Measurements from ENCODE around the gene GGA2.

Gene GGA2

GRCh38 chr16:23476289-23476688, 34.0 kb downstream of the GGA2 start:
- Histone ChIP-seq H3K4me1 (ENCODE audit: control insufficient read depth, insufficient read depth, low read length) (no peaks in the 10 kb centered on the region), H3K27ac (ENCODE audit: extremely low read depth, low read depth, low read length) (no peak overlapping the region), H3K9me3 (ENCODE audit: control insufficient read depth, insufficient read depth, low read depth, low read length) (no peaks in the 10 kb centered on the region), H3K4me3 (ENCODE audit: low read depth, low read length) (no peak overlapping the region), H3K36me3 (ENCODE audit: control insufficient read depth in 2 of 2, insufficient read depth in 1 of 2, low read length in 2 of 2) (peaks cover 58 to 87% of the 10 kb centered on the region in 2 experiments)
- CTCF ChIA-PET: no interaction called here
- no peak for TF ChIP-seq ZNF610 (tag by site-specific recombination; IDR thresholded peaks at IDR 0.05; ENCODE audit: borderline replicate concordance)
- no peak for TF ChIP-seq ZNF639 (tag by site-specific recombination; IDR thresholded peaks at IDR 0.05)
- no peak for TF ChIP-seq ZNF366 (tag by site-specific recombination; conservative IDR thresholded peaks at IDR 0.05)
- TF ChIP-seq MEIS1 (CRISPR knock-in tag; IDR thresholded peaks at IDR 0.05; ENCODE audit: borderline replicate concordance): no peak
- TF ChIP-seq ZBTB26 (tag by site-specific recombination; optimal IDR thresholded peaks at IDR 0.05): no peak
- no peak for TF ChIP-seq HIC1 (tag by site-specific recombination; IDR thresholded peaks at IDR 0.05)
- no peak for TF ChIP-seq INSM2 (tag by site-specific recombination; IDR thresholded peaks at IDR 0.05)
- TF ChIP-seq PRDM6 (tag by site-specific recombination; IDR thresholded peaks at IDR 0.05): no peak
- TF ChIP-seq ZNF560 (tag by site-specific recombination; IDR thresholded peaks at IDR 0.05; ENCODE audit: borderline replicate concordance): no peak
- POLR2A ChIA-PET: no interaction called here

GRCh38 chr16:23469814-23470213, 40.5 kb downstream of the GGA2 start:
- Histone ChIP-seq H3K4me1 (ENCODE audit: control insufficient read depth, insufficient read depth, low read length) (no peaks in the 10 kb centered on the region), H3K36me3 (ENCODE audit: control insufficient read depth in 2 of 2, insufficient read depth in 1 of 2, low read length in 2 of 2) (peaks cover 41 to 84% of the 10 kb centered on the region in 2 experiments), H3K9me3 (ENCODE audit: control insufficient read depth, insufficient read depth, low read depth, low read length) (no peaks in the 10 kb centered on the region), H3K4me3 (ENCODE audit: low read depth, low read length) (no peak overlapping the region), H3K27ac (ENCODE audit: extremely low read depth, low read depth, low read length) (no peak overlapping the region)
- ChIA-PET CTCF (no interaction called here), POLR2A (no interaction called here)
- TF ChIP-seq TCF7L2 (IDR thresholded peaks at IDR 0.05; ENCODE audit: borderline replicate concordance, low read depth, low read length): no peak
- TF ChIP-seq MZF1 (tag by site-specific recombination; IDR thresholded peaks at IDR 0.05; ENCODE audit: borderline replicate concordance): peak; percentile 48; the same call in 1 of the 2 replicates
- no peak for TF ChIP-seq ZNF585B (tag by site-specific recombination; IDR thresholded peaks at IDR 0.05)
- peak; percentile 62 for TF ChIP-seq PATZ1 (tag by site-specific recombination; IDR thresholded peaks at IDR 0.05)
- peak; percentile 28; the same call in 1 of the 2 replicates for TF ChIP-seq ZXDB (tag by site-specific recombination; IDR thresholded peaks at IDR 0.05)
- TF ChIP-seq SCRT1 (tag by site-specific recombination; IDR thresholded peaks at IDR 0.05; ENCODE audit: borderline replicate concordance): peak; percentile 55; the same call in 1 of the 2 replicates
- 0 out of 2 replicates have a peak, but pooled peaks have one; percentile 35 for TF ChIP-seq SP7 (tag by site-specific recombination; IDR thresholded peaks at IDR 0.05)
- no peak for TF ChIP-seq HOXA7 (CRISPR knock-in tag; IDR thresholded peaks at IDR 0.05; ENCODE audit: borderline replicate concordance)
- no peak for TF ChIP-seq ZNF677 (tag by site-specific recombination; IDR thresholded peaks at IDR 0.05)
- TF ChIP-seq ZNF571 (tag by site-specific recombination; IDR thresholded peaks at IDR 0.05): no peak
- 0 out of 2 replicates have a peak, but pooled peaks have one; percentile 50 for TF ChIP-seq KLF8 (tag by site-specific recombination; IDR thresholded peaks at IDR 0.05)
- no peak for TF ChIP-seq ZNF645 (tag by site-specific recombination; IDR thresholded peaks at IDR 0.05)
- no peak for TF ChIP-seq ZNF121 (tag by site-specific recombination; IDR thresholded peaks at IDR 0.05)
- peak; percentile 48; the same call in 1 of the 2 replicates for TF ChIP-seq ZNF629 (tag by site-specific recombination; IDR thresholded peaks at IDR 0.05)
- peak; percentile 44; the same call in 1 of the 2 replicates for TF ChIP-seq ZBTB17 (tag by site-specific recombination; IDR thresholded peaks at IDR 0.05)

Measured in HEK293 (cell line).